Lower lobe of right lung (tissue), 2 donors: Measurements from ENCODE around the gene LCN15. TPM values are rescaled to one million over a fixed set of nuclear protein-coding genes. Genes with fewer than 3 reads are reported as not detected.
"Not testable (repeated sequence)": the region's sequence is repeated elsewhere in the genome, so short reads cannot be mapped to it uniquely, and the experiment has no call there.

Source experiments
- ATAC-seq, 2 donors: fragments of 200-7000 bp; cut with Tn5 transposase; one replicate each; pipeline ENCODE4 v1.9.1; 2020 to 2022; ENCODE audit warnings: mild to moderate bottlenecking in 2 of 2, moderate library complexity in 2 of 2
- DNase-seq: peaks from one replicate; pipeline ENCODE4 v3.0.0-alpha.2; 2020
- H3K27ac ChIP-seq: fragments of 200-600 bp; one replicate; pipeline ENCODE4 v1.8.0; 2022
- H3K27me3 ChIP-seq: fragments of 200-600 bp; one replicate; pipeline ENCODE4 v1.8.0; 2022; ENCODE audit warnings: low read depth
- H3K36me3 ChIP-seq: fragments of 200-600 bp; one replicate; pipeline ENCODE4 v1.8.0; 2022; ENCODE audit warnings: mild to moderate bottlenecking
- H3K4me1 ChIP-seq: fragments of 200-600 bp; one replicate; pipeline ENCODE4 v1.8.0; 2022
- H3K4me3 ChIP-seq: fragments of 200-600 bp; one replicate; pipeline ENCODE4 v1.8.0; 2022; ENCODE audit warnings: mild to moderate bottlenecking
- H3K9me3 ChIP-seq: fragments of 200-600 bp; one replicate; pipeline ENCODE4 v1.8.0; 2022
- intact Hi-C: fragments of 100-400 bp; cut with DNase I; formaldehyde crosslinking; loops from one replicate; pipeline ENCODE4 v1.11.0; 2022
- total RNA-seq: library from RNA; stranded (reverse); fragmentation: NEBNext Ultra II Directional; extraction: Animal tissue kit (Norgen Biotek cat#: 25700); gene quantifications from one replicate; pipeline ENCODE4 v1.2.1, GENCODE V29; 2021
- TF ChIP-seq, protein P1 (sequence below): fragments of 200-600 bp; IDR thresholded peaks from one replicate; pipeline ENCODE4 v1.8.0; 2022; ENCODE audit warnings: antibody characterized with exemption, mild to moderate bottlenecking
- donor health status: DM: no; HTN: yes; CAD: no; lungs with severe emphysema.

Gene LCN15
- total RNA-seq, 1 donor from 2014 or later, result not detected

DNA sequence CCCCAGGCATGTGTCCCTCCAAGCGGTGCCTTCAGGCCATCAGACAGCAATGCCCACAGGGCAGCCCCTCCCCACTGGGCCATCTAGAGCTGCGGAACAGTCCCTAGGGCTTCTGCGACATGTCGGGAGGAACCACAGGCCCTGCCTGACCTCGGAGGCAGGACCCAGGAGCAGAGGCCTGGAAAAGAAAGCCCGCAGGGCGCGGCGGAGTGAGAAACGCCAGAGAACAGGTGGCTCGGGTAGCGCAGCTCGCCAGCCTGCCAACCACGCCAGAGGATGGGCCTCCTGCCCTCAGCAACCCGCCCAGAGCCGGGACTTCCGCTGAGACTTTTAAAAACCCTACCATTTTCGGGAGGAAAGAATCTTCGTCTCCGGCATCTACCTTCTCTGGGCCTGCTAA is 7.0 kb downstream of the LCN15 start:
- H3K9me3 ChIP-seq, result no peaks in the 10 kb centered on the region
- no peaks in the 10 kb centered on the region for H3K4me1 ChIP-seq
- no peak for DNase-seq
- H3K4me3 ChIP-seq, result no peak overlapping the region
- intact Hi-C loops, result no loop called here
- TF ChIP-seq, protein P1, sequence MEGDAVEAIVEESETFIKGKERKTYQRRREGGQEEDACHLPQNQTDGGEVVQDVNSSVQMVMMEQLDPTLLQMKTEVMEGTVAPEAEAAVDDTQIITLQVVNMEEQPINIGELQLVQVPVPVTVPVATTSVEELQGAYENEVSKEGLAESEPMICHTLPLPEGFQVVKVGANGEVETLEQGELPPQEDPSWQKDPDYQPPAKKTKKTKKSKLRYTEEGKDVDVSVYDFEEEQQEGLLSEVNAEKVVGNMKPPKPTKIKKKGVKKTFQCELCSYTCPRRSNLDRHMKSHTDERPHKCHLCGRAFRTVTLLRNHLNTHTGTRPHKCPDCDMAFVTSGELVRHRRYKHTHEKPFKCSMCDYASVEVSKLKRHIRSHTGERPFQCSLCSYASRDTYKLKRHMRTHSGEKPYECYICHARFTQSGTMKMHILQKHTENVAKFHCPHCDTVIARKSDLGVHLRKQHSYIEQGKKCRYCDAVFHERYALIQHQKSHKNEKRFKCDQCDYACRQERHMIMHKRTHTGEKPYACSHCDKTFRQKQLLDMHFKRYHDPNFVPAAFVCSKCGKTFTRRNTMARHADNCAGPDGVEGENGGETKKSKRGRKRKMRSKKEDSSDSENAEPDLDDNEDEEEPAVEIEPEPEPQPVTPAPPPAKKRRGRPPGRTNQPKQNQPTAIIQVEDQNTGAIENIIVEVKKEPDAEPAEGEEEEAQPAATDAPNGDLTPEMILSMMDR, result no peak
- no peak overlapping the region for H3K27ac ChIP-seq
- no peaks in the 10 kb centered on the region for H3K36me3 ChIP-seq
- no peak for ATAC-seq
- peaks cover 10% of the 10 kb centered on the region for H3K27me3 ChIP-seq

DNA sequence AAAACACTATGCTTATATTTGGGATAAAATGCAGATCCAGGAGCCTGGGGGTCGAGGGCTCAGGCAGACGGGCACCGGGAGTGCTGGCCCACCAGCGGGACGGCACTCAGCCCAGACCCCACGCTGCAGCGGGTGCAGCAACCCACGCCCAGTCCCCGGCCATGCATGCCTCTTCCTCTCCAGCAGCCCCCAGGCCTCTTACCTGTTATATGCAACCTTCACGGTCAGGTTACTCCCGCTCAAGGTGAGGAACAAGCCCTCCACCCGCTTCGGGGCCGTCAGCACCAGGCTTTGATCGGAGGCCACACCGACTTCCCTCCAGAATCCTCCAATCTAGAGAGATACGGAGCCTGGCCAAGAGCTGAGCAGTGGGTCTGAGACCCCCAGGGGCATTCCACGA is 7.5 kb downstream of the LCN15 start:
- H3K9me3 ChIP-seq, result no peaks in the 10 kb centered on the region
- TF ChIP-seq, protein P1, result no peak
- peaks cover 10% of the 10 kb centered on the region for H3K27me3 ChIP-seq
- no peaks in the 10 kb centered on the region for H3K4me1 ChIP-seq
- intact Hi-C loops, result no loop called here
- ATAC-seq, result no peak
- no peak overlapping the region for H3K4me3 ChIP-seq
- DNase-seq, result no peak
- H3K27ac ChIP-seq, result no peak overlapping the region
- H3K36me3 ChIP-seq, result no peaks in the 10 kb centered on the region

GRCh38 chr9:136756134-136756438 is 8.2 kb downstream of the LCN15 start:
- H3K4me1 ChIP-seq, result no peaks in the 10 kb centered on the region
- H3K27me3 ChIP-seq, result peaks cover 10% of the 10 kb centered on the region
- ATAC-seq (no peak), DNase-seq (no peak)
- TF ChIP-seq, protein P1, result no peak
- intact Hi-C loops, result no loop called here
- no peak overlapping the region for H3K4me3 ChIP-seq
- H3K27ac ChIP-seq, result no peak overlapping the region
- H3K36me3 ChIP-seq, result no peaks in the 10 kb centered on the region
- no peaks in the 10 kb centered on the region for H3K9me3 ChIP-seq

DNA sequence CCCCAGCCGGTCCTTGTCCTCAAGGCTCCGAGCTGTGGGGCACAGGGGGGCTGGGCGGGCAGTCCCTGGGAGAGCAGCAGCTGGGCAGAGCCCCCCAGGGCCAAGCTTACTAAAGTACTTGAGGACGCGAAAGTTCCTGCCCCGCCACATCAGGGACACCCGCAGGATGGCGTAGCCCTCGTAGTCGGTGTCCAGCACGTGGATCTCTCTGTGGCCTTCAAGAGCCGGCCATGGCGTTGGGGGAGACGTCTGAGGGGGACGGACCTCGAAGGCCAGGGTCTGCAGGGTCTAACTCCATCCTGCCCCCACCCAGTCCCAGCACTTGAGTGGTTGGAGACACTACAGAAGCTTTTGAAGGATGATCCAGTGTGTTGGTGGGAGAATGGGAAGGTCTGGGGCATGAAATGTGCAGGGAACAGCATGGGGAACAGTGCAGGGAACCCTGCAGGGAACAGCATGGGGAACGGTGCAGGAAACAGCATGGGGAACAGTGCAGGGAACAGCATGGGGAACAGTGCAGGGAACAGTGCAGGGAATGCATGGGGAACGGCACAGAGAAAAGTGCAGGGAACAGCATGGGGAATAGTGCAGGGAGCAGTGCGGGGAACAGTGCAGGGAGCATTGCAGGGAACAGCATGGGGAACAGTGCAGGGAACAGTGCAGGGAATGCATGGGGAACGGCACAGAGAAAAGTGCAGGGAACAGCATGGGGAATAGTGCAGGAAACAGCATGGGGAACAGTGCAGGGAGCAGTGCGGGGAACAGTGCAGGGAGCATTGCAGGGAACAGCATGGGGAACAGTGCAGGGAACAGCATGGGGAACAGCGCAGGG is 8.8 kb downstream of the LCN15 start:
- H3K27me3 ChIP-seq, H3K36me3 ChIP-seq, DNase-seq, H3K4me3 ChIP-seq, H3K27ac ChIP-seq, intact Hi-C loops, H3K4me1 ChIP-seq, ATAC-seq, H3K9me3 ChIP-seq: not testable (repeated sequence)

GRCh38 chr9:136754626-136755301 is 9.6 kb downstream of the LCN15 start:
- Histone ChIP-seq H3K9me3 (no peaks in the 10 kb centered on the region), H3K27ac (no peak overlapping the region), H3K27me3 (peaks cover 1% of the 10 kb centered on the region), H3K4me1 (no peaks in the 10 kb centered on the region), H3K4me3 (no peak overlapping the region), H3K36me3 (no peaks in the 10 kb centered on the region)
- intact Hi-C loops, result no loop called here
- DNase-seq (no peak), ATAC-seq (no peak)
- TF ChIP-seq, protein P1, result no peak

- DNase-seq (no peak), ATAC-seq (no peak)
- Histone ChIP-seq H3K27ac (no peak overlapping the region), H3K4me3 (no peak overlapping the region), H3K36me3 (no peaks in the 10 kb centered on the region), H3K27me3 (peaks cover 4% of the 10 kb centered on the region), H3K4me1 (peaks cover 4% of the 10 kb centered on the region), H3K9me3 (no peaks in the 10 kb centered on the region)
- TF ChIP-seq, protein P1, result no peak
- intact Hi-C loops, result no loop called here
Observed at GRCh38 chr9:136754059-136754572, 10.2 kb downstream of the LCN15 start.
